GM19452 (cell line): ENCODE measurements around the gene CACNA2D4.

Experiments used
- ATAC-seq: cut with Tn5 transposase; IDR thresholded peaks from one replicate; pipeline ENCODE4 v1.9.1; 2021; ENCODE audit not compliant: unreplicated experiment

The CACNA2D4 gene

DNA sequence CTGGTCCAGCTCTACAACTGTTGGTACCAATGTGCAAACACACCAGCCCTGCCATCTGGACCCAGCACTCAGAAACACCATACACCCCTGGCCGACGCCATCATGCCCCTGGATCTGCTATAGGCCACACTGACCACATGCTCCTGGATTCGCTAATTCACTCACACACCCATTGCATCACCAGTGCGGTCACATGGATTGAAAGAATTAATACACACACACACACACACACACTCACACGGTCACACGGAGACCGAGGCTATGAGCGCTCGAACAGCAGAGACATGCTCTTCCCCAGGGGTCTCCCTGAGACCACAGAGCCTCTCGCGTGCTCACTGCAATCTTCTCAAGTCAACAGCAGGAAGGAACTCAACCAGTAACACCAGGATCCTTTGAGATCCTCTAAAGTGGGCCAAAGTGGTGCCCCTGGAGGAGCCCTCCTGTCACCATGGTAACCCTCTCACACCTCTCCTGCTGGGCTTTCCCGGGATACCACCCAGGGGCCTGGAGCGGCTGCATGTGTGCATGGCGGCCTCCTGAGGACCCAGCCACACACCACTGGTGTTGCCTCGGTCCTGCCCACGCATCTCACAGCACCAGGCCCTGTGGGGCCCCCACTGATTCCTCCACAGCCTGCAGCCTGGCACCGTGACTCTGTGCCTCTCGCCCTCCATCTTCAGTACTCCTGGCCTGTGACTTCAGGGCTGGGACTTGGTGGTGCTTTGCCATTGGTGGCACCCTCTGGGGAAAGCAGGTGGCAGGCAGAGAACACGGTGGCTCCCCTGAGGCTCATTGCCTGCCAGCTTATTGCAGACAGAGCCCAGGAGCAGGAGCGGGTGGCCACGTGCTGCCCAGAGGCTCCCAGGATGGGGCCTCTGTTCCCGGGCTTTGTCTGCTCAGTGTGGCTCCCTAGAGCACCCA lies 83.0 kb downstream of the CACNA2D4 start:
- ATAC-seq: no peak

DNA sequence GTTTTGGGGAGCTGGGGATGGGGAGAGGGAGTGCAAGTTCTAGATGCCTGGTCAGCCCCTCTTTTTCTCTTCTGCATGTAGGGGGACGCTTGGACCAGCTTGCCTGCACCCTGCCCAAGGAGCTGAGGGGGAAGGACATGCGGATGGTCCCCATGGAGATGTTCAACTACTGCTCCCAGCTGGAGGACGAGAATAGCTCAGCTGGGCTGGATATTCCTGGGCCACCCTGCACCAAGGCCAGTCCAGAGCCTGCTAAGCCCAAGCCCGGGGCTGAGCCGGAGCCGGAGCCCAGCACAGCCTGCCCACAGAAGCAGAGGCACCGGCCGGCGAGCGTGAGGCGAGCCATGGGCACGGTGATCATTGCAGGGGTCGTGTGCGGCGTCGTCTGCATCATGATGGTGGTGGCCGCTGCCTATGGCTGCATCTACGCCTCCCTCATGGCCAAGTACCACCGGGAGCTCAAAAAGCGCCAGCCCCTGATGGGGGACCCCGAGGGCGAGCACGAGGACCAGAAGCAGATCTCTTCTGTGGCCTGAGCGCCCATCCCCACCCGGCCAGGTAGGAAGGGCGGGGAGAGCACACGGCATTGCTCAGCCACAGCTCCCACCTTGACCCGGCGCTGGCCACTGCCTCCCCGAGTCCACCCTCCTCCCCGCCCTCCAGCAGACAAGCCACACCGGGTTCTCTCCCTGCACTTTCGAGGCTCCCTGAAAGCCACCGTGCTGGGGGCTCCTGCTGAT lies 84.1 kb downstream of the CACNA2D4 start:
- ATAC-seq: no peak

DNA sequence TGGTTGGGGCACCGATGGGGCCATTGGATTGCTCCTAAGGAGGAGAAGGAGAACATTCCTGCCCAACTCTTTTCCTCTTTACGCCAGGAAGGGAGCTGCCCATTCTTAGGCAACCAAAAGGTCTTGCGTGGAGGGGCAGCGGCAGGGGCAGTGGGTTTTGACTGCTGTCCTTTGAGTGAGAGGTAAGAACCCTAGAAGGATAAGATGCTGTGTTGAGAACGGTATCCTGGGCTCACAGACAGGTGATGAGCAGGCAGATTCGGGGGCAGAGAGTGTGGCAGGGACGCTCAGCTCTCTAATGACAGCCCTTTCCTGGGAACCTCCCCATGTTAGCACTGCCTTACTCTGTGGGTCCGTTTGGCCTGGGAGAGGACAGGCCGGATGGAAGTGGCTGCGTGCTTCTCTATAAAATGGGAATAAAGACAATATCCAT lies 84.8 kb downstream of the CACNA2D4 start:
- ATAC-seq: no peak

DNA sequence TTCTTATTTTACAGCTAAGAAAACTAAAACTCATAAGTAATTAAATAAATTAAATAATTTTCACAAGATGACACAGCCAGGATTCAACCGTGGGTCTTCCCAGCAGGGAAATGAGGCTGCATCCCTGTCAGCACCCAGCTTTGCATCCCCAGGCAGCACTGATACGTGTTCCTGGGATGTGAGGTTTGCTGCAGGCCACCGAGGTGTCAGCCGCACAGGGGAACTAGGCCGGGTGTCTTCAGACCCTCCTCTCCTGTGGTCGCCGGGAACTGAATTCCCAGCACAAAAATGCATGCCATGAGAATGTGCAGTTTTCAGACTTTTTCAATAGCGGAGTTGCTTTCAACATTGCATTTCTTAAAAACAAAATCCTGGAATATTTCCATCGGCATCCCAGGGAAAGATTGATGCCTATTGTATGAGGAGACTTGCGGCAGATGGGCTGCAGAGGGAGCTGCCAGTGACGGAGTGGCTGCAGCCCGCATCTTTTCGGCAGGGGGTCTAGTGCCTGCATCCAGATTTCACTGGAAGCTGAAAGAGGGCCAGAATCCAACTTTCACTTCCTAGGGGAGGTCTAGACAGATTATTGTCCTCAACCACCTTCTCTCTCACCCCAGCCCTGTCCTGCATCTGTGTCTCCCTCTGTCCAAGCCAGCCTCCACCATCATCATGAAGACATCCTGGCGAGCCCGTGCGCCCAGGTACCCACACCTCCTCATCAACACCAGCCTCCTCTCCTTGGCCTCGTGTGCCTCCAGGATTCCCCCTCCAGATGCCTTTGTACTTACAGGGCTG lies 85.5 kb downstream of the CACNA2D4 start:
- no peak for ATAC-seq

DNA sequence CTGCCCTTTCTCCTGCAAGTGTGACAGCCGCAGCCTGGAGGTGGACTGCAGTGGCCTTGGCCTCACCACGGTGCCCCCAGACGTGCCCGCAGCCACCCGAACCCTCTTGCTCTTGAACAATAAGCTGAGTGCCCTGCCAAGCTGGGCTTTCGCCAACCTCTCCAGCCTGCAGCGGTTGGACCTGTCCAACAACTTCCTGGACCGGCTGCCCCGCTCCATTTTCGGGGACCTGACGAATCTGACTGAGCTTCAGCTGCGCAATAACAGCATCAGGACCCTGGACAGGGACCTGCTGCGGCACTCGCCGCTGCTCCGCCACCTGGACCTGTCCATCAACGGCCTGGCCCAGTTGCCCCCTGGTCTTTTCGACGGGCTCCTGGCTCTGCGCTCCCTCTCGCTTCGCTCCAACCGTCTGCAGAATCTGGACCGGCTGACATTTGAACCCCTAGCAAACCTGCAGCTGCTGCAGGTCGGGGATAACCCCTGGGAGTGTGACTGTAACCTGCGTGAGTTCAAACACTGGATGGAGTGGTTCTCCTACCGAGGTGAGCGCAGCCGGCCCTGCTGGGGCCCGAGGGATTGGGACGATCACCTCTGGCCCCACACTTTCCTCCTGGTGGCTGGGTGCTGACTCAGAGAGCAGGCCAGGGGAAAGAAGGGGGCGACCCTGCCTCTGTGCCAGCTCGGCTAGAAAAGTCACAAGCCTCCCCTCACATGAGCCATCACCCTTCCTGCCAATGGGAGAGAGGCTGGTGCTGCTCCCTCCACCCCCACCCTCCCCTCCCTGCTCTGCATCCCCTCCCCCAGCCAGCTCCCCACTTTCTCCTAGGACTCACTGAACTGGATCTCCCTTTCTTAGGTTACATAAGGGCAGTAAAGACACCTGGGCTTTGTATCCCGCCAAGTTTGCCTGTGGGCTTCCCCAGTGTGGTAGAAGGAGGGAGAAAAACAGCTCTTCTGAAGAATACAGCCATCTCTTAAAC lies 87.2 kb downstream of the CACNA2D4 start:
- no peak for ATAC-seq

DNA sequence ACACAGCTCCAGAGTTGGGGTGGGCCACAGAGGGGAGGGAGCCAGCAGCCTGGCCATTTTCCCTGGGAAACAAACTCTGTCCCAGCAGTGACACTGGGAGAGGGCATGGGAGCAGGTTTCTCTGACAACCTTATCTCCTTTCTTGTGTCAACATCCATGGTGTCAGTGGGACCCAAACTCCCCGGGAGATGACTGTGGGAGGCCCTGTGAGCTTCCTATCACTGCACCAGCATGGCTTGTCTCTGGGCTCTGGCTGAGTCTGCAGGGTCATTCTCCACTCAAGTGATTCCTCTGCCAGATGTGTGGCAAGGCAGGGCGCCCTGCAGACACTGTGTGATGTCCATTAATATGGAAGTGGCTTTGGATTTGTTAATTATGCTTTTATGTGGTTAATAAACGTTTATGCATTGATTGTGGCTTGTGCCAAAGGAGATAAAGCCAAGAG lies 88.0 kb downstream of the CACNA2D4 start:
- no peak for ATAC-seq

DNA sequence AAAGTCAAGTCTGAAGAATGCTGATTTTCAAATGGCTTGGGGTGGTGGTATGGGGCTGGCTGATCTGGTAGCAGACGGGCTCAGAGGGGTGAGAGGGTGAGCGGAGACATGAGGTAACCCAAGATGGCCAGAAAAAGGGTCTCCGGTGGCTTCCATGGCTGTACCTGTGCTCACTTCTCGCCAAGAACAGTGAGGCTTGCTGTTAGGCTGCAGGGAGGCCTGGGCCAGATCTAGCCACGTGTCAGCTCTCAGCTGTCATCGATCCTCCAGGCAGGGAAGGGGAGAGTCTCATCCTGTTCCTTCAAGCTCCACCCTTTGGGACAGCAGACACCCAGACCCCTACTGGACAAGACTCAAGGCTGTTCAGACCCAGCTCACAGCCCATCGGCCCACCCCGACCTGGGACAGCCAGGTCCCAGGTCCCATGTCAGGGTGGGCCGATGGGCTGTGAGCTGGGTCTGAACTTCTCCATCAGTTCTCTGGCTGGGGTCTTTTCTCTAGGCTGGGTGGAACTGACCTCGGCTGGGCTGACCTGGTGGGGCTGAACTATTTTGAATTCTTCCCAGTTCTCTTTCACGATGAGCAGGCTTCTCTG lies 89.0 kb downstream of the CACNA2D4 start:
- ATAC-seq: no peak

DNA sequence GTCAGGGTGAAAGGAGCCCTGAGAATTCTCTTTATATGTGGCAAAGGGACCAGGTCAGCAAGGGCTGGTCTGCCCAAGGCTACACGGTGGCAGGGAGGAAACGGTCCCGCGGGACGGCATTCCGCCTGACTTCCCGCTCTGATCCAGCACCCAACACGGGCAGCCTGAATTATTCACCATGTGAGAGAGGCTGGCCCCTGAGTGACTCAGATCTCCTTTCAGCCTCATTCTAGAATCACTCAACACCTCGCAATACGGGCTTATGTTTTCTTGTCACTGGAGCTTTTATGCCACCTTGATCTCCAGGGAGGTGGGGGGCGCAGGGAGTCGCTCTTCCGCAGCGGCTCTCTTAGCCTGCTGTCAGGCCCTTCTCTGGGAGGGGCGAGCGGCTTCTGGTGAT lies 89.6 kb downstream of the CACNA2D4 start:
- no peak for ATAC-seq

DNA sequence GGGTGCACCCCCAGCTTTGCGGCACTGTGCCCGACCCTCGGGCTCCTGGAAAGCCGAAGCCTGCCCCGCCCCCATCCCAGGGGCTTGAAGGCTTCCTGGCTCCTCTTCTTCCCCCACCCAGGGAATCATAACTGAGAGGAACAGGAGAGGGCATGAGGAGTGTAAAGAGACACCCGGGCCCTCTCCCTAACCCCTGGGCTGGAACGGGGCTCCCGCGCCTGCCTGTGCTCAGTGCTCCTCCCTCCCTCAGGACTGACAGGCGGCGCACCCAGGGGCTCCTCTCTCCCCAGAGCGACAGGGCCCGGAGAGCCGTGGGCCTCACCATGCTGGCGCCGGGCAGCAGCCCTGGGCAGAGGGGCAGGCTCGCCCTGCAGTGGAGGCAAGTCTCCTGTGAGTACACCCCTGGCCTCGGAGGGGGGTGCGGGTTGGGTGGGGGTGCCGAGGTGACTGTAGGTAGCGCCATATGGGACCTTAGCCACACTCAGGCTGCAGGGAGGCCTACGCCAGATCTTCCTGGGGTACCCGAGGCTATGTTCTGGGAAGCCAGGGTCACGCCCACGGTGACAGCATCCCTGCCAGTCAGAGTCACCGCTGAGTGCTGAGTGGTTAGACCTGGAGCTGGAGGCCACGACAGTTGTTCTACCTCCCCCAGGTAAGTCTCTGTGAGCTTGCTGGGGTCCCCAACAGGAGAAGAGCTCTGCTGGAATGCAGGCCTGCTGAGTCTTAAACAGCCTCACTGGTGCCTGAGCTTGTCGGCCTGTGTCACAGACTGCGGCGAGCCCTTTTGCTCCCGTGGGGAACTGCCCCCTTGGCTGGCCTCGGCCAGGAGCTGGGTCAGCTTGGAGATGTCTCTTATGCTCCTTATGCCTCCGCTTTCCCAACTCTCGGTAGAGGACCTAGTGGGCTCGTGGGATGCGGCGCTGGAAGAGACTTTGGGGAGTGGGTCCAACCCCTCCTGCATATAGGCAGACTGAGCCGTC lies 90.3 kb downstream of the CACNA2D4 start:
- ATAC-seq: no peak

DNA sequence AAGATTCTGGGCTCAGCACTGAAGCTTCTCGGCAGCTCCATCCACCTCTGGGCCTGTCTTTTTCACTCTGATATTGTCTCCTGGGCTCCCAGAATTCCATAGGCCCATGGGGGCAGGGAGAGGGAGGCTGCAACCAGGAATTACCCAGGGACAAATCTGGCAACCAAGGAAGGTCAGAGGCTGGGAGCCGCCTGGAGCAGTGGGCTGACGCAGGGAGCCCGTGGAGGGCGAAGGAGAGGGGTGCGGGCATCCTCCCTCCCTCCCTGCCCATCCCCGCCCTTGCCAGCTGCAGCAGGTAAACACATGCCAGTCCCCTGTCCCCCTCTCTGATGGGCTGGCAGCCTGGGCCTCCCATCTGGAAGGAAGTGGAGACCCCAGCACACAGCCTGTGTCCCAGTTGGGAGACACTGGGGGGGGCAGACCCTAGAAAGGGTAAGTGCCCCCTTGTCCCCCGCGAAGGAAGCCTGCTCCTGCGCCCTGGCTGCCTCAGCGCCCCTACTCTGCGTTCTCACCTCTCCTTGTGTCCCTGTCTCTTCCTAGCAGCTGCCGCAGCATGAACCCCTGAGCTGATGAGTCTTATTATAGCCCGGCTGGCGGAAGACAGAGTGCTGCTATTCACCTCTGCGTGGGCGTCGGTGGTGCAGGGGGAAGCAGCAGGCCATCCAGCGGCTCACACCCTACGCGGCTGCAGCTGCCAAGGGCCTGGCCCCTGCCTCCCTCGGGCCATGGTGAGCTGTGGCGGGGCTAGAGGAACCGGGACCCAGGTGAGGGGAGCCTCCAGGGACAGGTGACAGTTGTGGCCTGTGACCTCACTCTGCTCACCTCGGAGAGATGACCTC lies 91.4 kb downstream of the CACNA2D4 start:
- no peak for ATAC-seq

DNA sequence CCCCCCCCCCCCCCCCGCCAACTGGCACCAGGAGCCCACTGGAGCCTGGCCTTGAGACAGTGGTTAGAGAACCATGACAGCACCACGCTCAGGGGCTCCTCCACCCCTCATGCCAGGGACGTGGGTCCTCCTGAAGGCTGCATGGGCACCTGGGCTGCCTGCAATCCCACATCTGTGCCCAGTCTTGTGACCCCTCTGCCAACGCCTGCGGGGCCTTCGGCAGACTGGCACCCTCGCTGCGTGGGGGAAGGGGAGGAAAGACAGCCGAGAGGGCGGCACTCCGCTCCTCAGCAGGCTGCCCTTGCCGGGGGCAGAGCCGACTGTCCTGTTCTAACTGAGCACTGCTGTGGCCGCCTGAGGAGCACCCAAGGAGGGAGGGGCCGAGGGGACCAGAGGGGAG lies 92.1 kb downstream of the CACNA2D4 start:
- no peak for ATAC-seq

DNA sequence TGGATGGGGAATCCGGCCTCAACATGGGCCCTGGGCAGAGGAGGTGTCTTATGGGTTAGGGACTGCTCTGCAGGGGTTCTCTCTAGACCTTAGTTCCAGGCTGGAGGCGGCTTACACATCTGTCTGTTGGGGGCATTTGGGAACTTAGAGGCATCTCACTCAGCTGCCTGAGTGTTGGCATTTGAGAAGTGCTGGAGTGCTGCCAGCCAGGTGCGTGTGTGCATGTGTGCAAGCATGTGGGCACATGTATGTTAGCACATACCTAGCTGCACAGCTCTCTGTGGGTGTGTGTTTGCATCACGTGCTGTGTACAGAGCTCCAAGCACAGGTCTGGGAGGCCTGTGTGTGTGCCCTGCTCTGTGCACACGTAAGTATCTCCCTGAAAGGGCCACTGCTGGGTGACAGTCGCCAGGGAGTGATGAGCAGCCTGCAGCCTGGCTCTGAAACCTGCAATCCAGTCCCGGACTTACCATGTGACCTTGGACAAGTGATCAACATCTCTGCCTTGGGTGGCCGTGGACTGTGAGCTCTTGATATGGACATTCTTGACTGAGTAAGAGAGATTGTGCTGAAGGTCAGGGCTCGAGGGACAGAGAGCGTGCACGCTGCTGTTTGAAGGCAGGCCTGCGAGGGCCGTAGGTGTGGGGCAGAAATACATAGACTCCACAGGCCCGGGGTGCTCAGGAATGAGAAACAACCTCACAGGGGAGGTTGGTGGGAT lies 92.9 kb downstream of the CACNA2D4 start:
- no peak for ATAC-seq

DNA sequence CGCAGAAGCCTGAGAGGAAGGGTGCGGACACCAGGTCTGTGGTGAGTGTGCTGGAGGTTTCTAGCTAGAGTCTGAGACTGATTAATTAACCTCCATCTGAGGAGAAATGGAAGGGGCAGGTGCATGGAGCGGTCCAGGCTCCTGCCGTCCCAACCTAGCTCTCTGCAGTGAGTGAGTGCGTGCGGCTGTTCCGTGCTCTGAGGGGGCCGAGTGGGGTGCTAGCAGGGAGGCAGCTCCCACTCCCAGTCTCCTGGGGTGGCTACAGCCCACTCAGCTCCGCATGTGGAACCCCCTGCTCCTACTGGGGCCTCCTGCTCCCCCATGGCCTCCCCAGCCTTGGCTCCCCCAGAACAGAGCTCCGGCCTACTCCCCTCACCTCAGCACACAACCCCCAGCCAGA lies 95.2 kb downstream of the CACNA2D4 start:
- ATAC-seq: no peak

DNA sequence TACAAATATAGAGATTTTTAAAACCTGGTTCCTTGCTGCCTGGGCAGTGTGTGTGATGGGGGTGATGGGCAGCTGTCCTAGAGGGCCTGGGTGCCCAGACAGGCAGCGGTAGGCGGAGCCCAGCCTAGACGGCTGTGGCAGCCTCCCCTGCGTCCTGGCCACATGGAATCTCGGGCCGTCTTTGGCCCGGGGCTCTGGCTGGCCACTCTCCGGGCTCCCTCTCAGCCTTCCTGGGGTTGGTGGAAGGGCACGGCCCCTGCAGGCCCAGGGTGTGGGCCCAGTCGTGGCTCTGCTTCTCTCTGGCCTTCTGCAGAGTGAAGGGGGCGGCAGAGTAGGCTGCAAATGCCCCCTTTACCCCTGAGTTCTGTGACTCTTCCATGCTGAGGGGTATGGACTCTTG lies 95.8 kb downstream of the CACNA2D4 start:
- no peak for ATAC-seq

DNA sequence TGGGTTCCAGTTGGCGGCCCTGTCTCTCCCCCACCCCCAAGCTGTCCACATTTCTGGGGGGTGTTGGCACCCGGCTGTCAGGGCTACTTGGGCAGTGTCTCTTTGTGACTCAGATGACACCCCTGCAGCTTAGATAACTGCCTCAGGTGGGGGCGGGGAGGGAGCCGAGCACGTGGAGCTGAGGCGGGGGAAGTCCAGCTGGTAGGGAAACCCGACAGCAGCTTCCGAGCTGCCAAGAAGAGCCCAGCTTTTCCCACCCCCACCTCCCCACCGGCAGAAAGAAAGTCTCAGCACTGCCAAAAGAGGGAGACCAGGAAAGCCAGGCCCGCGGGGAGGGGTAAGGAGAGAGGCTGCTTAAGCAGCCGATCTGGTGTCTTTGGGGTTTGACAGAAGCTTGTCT lies 96.6 kb downstream of the CACNA2D4 start:
- ATAC-seq: no peak

DNA sequence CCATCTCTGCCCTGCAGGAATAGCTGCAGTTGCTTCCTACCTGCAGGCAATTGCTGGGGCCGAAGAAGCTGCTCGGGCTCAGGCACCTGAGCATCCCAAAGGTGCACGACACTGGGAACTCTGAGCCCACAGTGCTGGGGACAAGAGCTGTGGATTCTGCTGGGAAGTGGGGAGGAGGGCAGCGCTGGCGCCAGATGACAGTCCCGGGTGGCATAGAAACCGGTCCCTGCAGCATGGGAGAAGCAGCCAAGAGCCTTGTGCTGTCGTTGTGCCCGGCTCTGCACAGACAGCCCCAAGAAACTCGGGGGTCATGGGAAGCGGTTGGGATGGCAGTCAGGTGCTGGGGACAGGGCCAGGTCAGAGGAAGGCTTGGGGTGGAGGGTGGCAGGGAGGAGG lies 97.6 kb downstream of the CACNA2D4 start:
- ATAC-seq: no peak
